GM19099 (cell line): ENCODE data around the gene IKBKE.

ENCODE experiments used
- POLR2A ChIP-seq: IDR thresholded peaks from 3 replicates; pipeline ENCODE4 v1.6.1; 2011; ENCODE audit warnings: low read depth; ENCODE audit not compliant: insufficient read length; ENCODE audit errors: extremely low read depth

Gene IKBKE

GRCh38 chr1:206448471-206448870 is 21.8 kb upstream of the IKBKE start:
- no peak for TF ChIP-seq POLR2A

GRCh38 chr1:206449565-206449964 is 20.7 kb upstream of the IKBKE start:
- TF ChIP-seq POLR2A: no peak

GRCh38 chr1:206450281-206450680 is 20.0 kb upstream of the IKBKE start:
- no peak for TF ChIP-seq POLR2A

- TF ChIP-seq POLR2A: no peak
These were observed 19.1 kb upstream of the IKBKE start for GRCh38 chr1:206451134-206451686.

GRCh38 chr1:206453111-206453510 is 17.2 kb upstream of the IKBKE start:
- no peak for TF ChIP-seq POLR2A

- TF ChIP-seq POLR2A: no peak
These were observed 15.0 kb upstream of the IKBKE start for GRCh38 chr1:206455289-206455665.

GRCh38 chr1:206455666-206456344 is 14.5 kb upstream of the IKBKE start:
- TF ChIP-seq POLR2A: no peak

- no peak for TF ChIP-seq POLR2A
These were observed 13.5 kb upstream of the IKBKE start for GRCh38 chr1:206456577-206457370.

GRCh38 chr1:206457408-206458120 is 12.7 kb upstream of the IKBKE start:
- no peak for TF ChIP-seq POLR2A

GRCh38 chr1:206459703-206460102 is 10.6 kb upstream of the IKBKE start:
- no peak for TF ChIP-seq POLR2A

- TF ChIP-seq POLR2A: no peak
These were observed 9.3 kb upstream of the IKBKE start for GRCh38 chr1:206460836-206461426.

- no peak for TF ChIP-seq POLR2A
These were observed 8.4 kb upstream of the IKBKE start for GRCh38 chr1:206461602-206462455.

- no peak for TF ChIP-seq POLR2A
These were observed 7.1 kb upstream of the IKBKE start for GRCh38 chr1:206463137-206463536.

GRCh38 chr1:206463911-206464310 is 6.4 kb upstream of the IKBKE start:
- TF ChIP-seq POLR2A: no peak
